Right renal pelvis (tissue), 4 donors: ENCODE results near the gene ALAS2. TPM values are rescaled to one million over a fixed set of nuclear protein-coding genes. Genes with fewer than 3 reads are reported as not detected.
"Not testable (repeated sequence)": the region's sequence is repeated elsewhere in the genome, so short reads cannot be mapped to it uniquely, and the experiment has no call there.

Experiments
- DNase-seq, 4 donors: peaks; one replicate each; pipeline ENCODE4 v3.0.0-alpha.2; 2013; ENCODE audit warnings: low read depth in 4 of 4, low spot score in 3 of 4, missing footprints in 1 of 4
- polyA plus RNA-seq, 4 donors: library from polyadenylated mRNA; unstranded; fragments of 120-200 nt; gene quantifications; one replicate each; pipeline ENCODE4 v1.2.1, GENCODE V29; 2013; ENCODE audit not compliant: insufficient read length in 4 of 4

ALAS2 gene
- polyA plus RNA-seq, 4 donors: 9.6 to 20.3 (median 15.4) TPM

- no peak for DNase-seq
These were observed 23.8 kb downstream of the ALAS2 start for GRCh38 chrX:55006827-55007621.

GRCh38 chrX:55005256-55005655 lies 25.5 kb downstream of the ALAS2 start:
- no peak for DNase-seq

GRCh38 chrX:55004231-55004630 lies 26.5 kb downstream of the ALAS2 start:
- DNase-seq: no peak

DNA sequence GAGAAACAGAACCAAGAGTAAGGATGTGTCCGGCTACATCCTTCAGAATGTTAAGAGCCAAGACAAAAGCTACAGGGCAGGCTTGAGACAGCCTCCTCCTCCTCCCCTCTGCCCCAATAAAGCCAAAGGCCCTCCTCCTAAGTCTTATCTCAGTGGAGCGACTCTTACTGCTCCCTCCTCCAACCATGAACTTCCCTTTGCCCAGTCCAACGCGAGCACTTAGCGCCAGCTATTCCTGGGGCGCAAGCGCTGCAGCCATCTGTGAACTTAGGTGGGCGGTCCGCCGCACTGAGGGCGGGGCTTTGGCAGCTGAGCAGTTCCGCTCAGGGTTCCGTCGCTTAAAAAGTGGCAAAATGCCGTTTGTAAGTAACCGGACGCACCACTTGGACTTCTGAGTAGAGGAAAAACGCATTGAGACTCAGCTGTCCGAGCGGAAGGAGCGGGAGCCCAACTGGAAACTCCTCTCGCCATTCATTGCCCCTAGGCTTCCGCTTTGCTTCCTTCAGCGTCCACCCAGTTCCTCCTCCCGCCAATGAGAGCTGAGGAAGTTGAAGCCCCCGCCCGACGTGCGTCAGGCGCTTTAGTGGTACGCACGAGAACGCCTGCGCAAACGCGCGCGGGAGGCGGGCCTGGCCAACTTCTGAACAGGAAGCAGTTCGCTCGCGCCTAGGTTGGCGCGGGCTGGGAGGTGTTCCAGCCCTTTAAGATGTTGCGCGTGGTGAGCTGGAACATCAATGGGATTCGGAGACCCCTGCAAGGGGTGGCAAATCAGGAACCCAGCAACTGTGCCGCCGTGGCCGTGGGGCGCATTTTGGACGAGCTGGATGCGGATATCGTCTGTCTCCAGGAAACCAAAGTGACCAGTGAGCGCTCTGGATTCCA lies 30.8 kb downstream of the ALAS2 start, which contains the start of gene APEX2:
TSS of gene APEX2 (plus strand) at position 647 of the 882 bp plus-strand sequence. CDS start at position 707, 60 bp downstream.
- DNase-seq: peak; percentile 74 to 78 (median 76)

- no peak for DNase-seq
These were observed 35.2 kb downstream of the ALAS2 start for GRCh38 chrX:54995621-54996020.

DNA sequence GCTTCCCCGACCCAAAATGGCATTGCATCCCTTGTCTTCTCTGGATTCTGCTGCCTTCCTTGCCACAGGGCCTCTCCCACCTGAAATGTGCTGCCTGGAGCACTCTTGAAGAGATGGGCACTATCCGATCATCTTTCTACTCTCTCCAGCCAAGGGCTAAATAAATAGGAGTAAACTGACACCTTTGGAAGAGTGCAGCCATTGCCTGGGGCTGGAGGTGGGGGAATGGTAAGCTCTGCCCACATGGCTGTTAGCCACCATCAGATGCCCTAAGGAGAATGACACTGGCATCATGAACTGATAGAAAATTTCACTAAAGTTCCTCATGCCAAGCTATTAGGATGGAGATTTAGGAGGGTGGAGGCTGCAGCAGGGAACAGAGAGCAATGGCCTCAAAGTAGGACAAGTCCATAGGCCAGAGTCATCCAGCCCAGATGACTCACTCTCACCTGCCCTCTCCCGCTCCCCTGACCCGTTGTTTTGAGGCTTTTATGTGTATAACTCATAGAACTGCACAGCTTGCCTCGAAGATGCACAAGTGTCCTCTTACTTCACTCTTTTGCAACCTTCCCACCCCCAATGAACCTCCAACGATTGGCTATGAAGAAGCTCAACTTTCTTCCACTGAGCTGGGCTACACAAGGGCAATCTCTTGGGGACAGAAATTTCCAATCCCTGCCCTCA lies 36.0 kb downstream of the ALAS2 start:
- no peak for DNase-seq

GRCh38 chrX:54994099-54994498 lies 36.7 kb downstream of the ALAS2 start, which contains the start of gene PFKFB1:
PFKFB1 (minus strand) TSS chrX:54994188; CDS start chrX:54994007, 181 bp downstream.
- no peak for DNase-seq

DNA sequence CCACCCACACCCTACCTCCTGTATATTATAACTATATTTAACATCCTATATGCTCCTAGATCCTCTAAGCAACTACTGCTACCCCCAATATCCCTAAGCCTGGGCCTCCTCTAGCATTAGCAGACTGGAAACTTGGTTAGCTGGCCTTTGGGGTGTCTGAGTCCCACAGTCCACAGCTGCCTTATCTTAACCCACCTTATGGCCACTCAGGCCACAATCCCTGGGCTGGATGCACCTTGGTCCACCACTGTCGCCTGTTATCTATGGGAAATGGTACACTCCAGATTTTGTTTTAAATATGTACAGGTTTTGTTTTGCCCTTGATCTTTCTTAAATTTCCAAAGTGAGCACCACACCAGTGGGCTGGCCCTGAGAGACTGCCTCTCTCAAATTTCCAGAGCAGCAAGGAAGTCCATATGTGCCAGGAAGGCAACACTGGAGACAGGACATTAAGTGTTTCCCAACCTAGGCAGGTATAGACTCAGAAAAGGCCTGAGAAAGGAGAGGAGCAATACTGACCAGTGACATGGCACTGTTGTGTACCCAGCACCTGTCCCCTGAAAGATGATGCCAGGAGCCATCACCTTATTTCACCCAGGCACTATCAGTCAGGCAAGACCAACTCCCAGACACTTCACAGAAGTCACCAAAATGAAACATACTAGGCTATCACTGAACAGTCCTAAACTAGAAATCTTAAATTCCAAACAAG lies 37.7 kb downstream of the ALAS2 start:
- no peak for DNase-seq

DNA sequence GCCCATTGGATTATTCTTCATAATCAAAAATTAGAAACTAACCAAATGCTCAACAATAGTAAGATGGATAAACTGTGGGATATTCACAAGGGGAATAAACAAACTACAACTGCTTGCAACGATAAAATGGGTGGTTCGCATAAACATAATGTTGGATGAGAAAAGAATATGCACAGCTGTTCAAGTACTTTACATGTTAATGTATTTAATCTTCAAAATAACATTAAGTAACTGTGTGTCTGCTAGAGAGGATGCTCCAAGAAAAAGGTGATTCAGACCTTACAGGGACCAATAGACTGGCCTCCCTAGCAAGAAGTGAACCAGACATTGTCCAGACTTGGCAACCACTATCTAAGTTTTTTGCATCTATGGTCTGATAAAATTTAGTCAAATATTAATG lies 39.1 kb downstream of the ALAS2 start:
- DNase-seq: no peak

- not testable (repeated sequence) for DNase-seq
These were observed 47.5 kb downstream of the ALAS2 start for GRCh38 chrX:54983306-54983705.

DNA sequence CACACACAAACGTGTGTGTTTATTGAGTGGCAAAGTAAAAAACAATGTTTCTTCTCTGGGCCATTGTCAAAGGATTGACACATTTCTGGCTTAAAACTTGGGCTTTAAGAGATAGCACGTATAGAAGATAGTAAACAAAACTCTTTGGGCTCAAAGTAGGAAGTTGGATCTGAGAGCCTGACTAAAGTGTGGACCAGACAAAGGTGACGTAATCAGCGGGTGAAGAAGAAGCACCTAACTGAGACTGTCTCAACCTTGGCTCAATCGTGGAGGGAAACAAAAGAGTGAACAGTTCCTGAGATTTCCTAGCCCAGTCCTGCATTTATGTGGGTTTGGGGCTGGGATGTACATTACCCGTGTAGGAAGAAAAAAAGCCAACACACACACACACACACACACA lies 50.4 kb downstream of the ALAS2 start:
- DNase-seq: no peak

DNA sequence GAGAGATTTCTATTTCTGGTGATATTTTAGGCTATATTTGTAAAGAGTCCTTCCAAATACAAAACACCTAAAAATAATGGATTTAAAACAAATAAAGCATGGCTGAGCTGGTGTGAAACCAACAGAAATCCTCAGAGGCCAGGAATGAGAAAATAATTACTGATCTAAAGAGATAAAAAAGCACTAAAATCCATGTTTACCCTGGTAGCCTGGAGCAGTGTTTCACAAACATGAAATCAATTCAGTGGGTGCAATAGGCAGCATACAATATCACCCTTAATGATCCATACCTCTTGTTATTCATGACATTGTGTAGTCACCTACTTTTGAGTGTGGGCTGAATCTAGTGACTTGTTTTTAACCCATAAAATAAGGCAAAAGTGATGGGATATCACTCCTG lies 51.3 kb downstream of the ALAS2 start:
- DNase-seq: no peak

DNA sequence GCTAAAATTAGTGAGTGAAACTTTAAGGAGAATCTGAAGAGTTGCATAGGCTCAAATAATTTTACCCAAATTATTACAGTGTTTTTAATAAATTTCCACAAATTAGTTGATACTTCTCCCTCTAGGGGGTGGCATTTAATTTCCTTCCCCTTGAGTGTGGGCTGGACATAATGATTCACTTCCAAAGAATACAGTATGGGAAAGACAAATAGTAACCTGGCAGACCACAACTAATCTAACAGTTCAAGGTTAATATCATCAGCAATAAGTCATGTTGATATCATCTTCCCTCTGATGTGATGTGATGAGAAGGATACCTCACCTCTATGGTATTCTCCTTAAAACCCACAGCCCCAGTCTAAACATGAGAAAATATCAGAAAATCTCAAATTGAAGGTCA lies 52.3 kb downstream of the ALAS2 start:
- DNase-seq: no peak

DNA sequence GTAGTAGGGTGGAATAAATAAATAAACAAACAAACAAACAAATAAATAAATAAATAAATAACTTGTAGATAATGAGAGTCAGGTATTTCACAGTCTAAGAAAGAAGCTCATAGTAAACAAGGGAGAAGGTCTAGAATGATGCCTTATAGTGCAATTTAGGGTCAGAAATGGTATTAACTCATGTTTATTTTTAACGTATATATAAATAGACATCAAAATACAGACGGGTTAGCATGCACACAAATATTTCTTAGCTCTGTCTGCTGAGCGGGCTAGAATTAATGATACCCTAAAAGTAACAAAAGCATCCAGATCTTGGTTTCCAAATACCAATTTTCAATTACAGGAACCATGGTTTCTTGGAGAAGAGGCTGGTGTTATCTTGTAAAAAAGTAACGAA lies 53.4 kb downstream of the ALAS2 start:
- DNase-seq: no peak

GRCh38 chrX:54964766-54965497 lies 65.8 kb downstream of the ALAS2 start:
- no peak for DNase-seq

DNA sequence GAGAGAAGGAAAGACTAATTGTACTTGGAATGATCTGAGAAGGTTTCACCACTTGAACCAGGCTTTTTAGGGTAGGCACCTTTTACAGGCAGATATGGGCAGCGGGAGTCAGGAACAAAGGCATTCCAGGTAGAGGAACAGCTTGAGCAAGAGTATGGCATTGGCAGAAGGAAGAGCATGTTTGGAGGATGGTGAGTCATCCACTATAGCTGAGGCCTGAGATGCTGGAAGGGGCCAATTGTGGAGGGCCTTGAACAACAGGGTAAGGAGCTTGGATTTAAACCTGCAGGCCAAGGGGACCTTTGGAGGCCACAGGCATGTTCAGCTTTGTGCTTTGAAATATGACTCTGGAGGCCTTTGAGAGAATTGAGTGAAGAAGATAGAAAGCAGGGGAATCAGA lies 69.0 kb downstream of the ALAS2 start:
- DNase-seq: no peak
